Mucosa of stomach (tissue), 1 donor: ENCODE measurements around the gene CDNF.
"Not testable (repeated sequence)": the region's sequence is repeated elsewhere in the genome, so short reads cannot be mapped to it uniquely, and the experiment has no call there.

Experiments
- H3K27me3 ChIP-seq: one replicate; pipeline ENCODE4 v1.7.0; 2013; ENCODE audit warnings: mild to moderate bottlenecking, low read length; ENCODE audit not compliant: control insufficient read depth, insufficient read depth
- H3K36me3 ChIP-seq: one replicate; pipeline ENCODE4 v1.7.0; 2013; ENCODE audit warnings: low read length; ENCODE audit not compliant: control insufficient read depth, insufficient read depth
- H3K4me1 ChIP-seq: one replicate; pipeline ENCODE4 v1.7.0; 2013; ENCODE audit warnings: mild to moderate bottlenecking, low read length; ENCODE audit not compliant: control insufficient read depth, insufficient read depth
- H3K4me3 ChIP-seq: one replicate; pipeline ENCODE4 v1.7.0; 2013; ENCODE audit warnings: low read length
- H3K9ac ChIP-seq: one replicate; pipeline ENCODE4 v1.7.0; 2013; ENCODE audit warnings: mild to moderate bottlenecking, low read length, moderate library complexity
- H3K9me3 ChIP-seq: one replicate; pipeline ENCODE4 v1.7.0; 2013; ENCODE audit warnings: mild to moderate bottlenecking, low read length, moderate library complexity; ENCODE audit not compliant: control insufficient read depth
- donor health status: Pancreatic carcinoma.

The CDNF gene

GRCh38 chr10:14836208-14836607, 1.6 kb downstream of the CDNF start:
- no peak overlapping the region for H3K9ac ChIP-seq
- H3K9me3 ChIP-seq: no peaks in the 10 kb centered on the region
- peaks cover 14% of the 10 kb centered on the region for H3K4me1 ChIP-seq
- no peak overlapping the region for H3K4me3 ChIP-seq
- no peaks in the 10 kb centered on the region for H3K27me3 ChIP-seq
- H3K36me3 ChIP-seq: no peaks in the 10 kb centered on the region

- no peak overlapping the region for H3K4me3 ChIP-seq
- peaks cover 14% of the 10 kb centered on the region for H3K4me1 ChIP-seq
- H3K9me3 ChIP-seq: no peaks in the 10 kb centered on the region
- no peak overlapping the region for H3K9ac ChIP-seq
- no peaks in the 10 kb centered on the region for H3K36me3 ChIP-seq
- no peaks in the 10 kb centered on the region for H3K27me3 ChIP-seq
Measured at GRCh38 chr10:14833106-14833505, 4.7 kb downstream of the CDNF start.

GRCh38 chr10:14826076-14826829, 11.6 kb downstream of the CDNF start:
- H3K4me3 ChIP-seq: no peak overlapping the region
- no peaks in the 10 kb centered on the region for H3K9me3 ChIP-seq
- no peaks in the 10 kb centered on the region for H3K36me3 ChIP-seq
- peaks cover 5% of the 10 kb centered on the region for H3K4me1 ChIP-seq
- H3K27me3 ChIP-seq: no peaks in the 10 kb centered on the region
- no peak overlapping the region for H3K9ac ChIP-seq

- Histone ChIP-seq H3K9ac (no peak overlapping the region), H3K4me1 (peaks cover 5% of the 10 kb centered on the region), H3K27me3 (no peaks in the 10 kb centered on the region), H3K4me3 (no peak overlapping the region), H3K36me3 (no peaks in the 10 kb centered on the region), H3K9me3 (no peaks in the 10 kb centered on the region)
Measured at GRCh38 chr10:14823966-14824365, 13.9 kb downstream of the CDNF start.

GRCh38 chr10:14822879-14823755, 14.7 kb downstream of the CDNF start:
- Histone ChIP-seq H3K4me1 (peaks cover 5% of the 10 kb centered on the region), H3K9ac (no peak overlapping the region), H3K9me3 (no peaks in the 10 kb centered on the region), H3K36me3 (no peaks in the 10 kb centered on the region), H3K4me3 (no peak overlapping the region), H3K27me3 (no peaks in the 10 kb centered on the region)

- Histone ChIP-seq H3K4me1 (peaks cover 5% of the 10 kb centered on the region), H3K4me3 (no peak overlapping the region), H3K36me3 (no peaks in the 10 kb centered on the region), H3K27me3 (no peaks in the 10 kb centered on the region), H3K9ac (no peak overlapping the region), H3K9me3 (no peaks in the 10 kb centered on the region)
Measured at GRCh38 chr10:14821635-14822375, 16.0 kb downstream of the CDNF start.

GRCh38 chr10:14820775-14821154, 17.1 kb downstream of the CDNF start:
- Histone ChIP-seq H3K27me3 (no peaks in the 10 kb centered on the region), H3K9me3 (no peaks in the 10 kb centered on the region), H3K4me3 (no peak overlapping the region), H3K36me3 (no peaks in the 10 kb centered on the region), H3K9ac (no peak overlapping the region), H3K4me1 (peaks cover 5% of the 10 kb centered on the region)

- no peaks in the 10 kb centered on the region for H3K36me3 ChIP-seq
- no peaks in the 10 kb centered on the region for H3K9me3 ChIP-seq
- H3K9ac ChIP-seq: no peak overlapping the region
- no peaks in the 10 kb centered on the region for H3K27me3 ChIP-seq
- H3K4me1 ChIP-seq: peaks cover 5% of the 10 kb centered on the region
- H3K4me3 ChIP-seq: no peak overlapping the region
Measured at GRCh38 chr10:14820010-14820774, 17.6 kb downstream of the CDNF start.

GRCh38 chr10:14816717-14817116, 21.1 kb downstream of the CDNF start:
- not testable (repeated sequence) for H3K9me3 ChIP-seq, H3K4me3 ChIP-seq, H3K27me3 ChIP-seq, H3K4me1 ChIP-seq, H3K36me3 ChIP-seq, H3K9ac ChIP-seq

GRCh38 chr10:14815681-14816080, 22.2 kb downstream of the CDNF start:
- H3K4me3 ChIP-seq: no peak overlapping the region
- no peaks in the 10 kb centered on the region for H3K27me3 ChIP-seq
- no peaks in the 10 kb centered on the region for H3K36me3 ChIP-seq
- H3K9ac ChIP-seq: no peak overlapping the region
- H3K4me1 ChIP-seq: no peaks in the 10 kb centered on the region
- no peaks in the 10 kb centered on the region for H3K9me3 ChIP-seq

- no peaks in the 10 kb centered on the region for H3K36me3 ChIP-seq
- no peaks in the 10 kb centered on the region for H3K27me3 ChIP-seq
- H3K4me3 ChIP-seq: no peak overlapping the region
- no peak overlapping the region for H3K9ac ChIP-seq
- H3K9me3 ChIP-seq: no peaks in the 10 kb centered on the region
- H3K4me1 ChIP-seq: no peaks in the 10 kb centered on the region
Measured at GRCh38 chr10:14812271-14812670, 25.6 kb downstream of the CDNF start.
